Subcutaneous adipose tissue (tissue), 4 donors: Measurements from ENCODE around the gene METTL16. TPM values are rescaled to one million over a fixed set of nuclear protein-coding genes. Genes with fewer than 3 reads are reported as not detected.

Source experiments
- total RNA-seq, 4 donors: library from RNA; depleted of rRNA; stranded (reverse); fragments of >200 nt; gene quantifications; one replicate each; pipeline ENCODE4 v1.1.0, GENCODE V29; 2016
- TF ChIP-seq, protein P1 (sequence below): fragments of 450-650 bp; IDR thresholded peaks from one replicate; pipeline ENCODE4 v1.5.1; 2016; ENCODE audit warnings: low read depth, mild to moderate bottlenecking, control low read depth, antibody characterized with exemption, moderate library complexity

The METTL16 gene
- total RNA-seq, 4 donors from 2014 or later = 12.6 to 80.5 (median 25.3) TPM

- TF ChIP-seq, protein P1, sequence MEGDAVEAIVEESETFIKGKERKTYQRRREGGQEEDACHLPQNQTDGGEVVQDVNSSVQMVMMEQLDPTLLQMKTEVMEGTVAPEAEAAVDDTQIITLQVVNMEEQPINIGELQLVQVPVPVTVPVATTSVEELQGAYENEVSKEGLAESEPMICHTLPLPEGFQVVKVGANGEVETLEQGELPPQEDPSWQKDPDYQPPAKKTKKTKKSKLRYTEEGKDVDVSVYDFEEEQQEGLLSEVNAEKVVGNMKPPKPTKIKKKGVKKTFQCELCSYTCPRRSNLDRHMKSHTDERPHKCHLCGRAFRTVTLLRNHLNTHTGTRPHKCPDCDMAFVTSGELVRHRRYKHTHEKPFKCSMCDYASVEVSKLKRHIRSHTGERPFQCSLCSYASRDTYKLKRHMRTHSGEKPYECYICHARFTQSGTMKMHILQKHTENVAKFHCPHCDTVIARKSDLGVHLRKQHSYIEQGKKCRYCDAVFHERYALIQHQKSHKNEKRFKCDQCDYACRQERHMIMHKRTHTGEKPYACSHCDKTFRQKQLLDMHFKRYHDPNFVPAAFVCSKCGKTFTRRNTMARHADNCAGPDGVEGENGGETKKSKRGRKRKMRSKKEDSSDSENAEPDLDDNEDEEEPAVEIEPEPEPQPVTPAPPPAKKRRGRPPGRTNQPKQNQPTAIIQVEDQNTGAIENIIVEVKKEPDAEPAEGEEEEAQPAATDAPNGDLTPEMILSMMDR = no peak
These were observed 116.2 kb downstream of the METTL16 start for GRCh38 chr17:2395258-2396181.

DNA sequence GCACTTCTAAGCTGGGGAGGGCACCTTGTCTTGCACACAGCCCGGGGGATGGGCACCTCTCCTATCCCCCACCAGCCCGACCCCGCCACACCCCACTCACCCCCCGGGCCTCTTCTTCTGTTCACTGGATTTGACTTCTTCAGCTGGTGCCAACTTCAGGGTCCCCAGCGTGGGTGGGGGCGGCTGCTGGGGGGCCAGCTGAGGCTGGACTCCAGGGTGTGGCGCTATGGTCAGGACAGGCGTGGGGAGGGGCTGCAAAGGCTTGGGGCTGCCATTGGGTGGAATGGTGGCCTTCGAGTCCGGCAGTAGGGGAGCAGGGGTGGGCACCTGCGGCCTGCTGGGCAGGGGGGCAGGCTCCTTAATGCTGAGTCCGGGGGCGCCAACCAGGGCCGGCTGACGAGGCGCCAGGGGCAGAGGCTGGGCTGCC, 116.9 kb downstream of the METTL16 start:
- TF ChIP-seq, protein P1 = no peak

GRCh38 chr17:2393954-2394749, 117.5 kb downstream of the METTL16 start:
- TF ChIP-seq, protein P1 = no peak

DNA sequence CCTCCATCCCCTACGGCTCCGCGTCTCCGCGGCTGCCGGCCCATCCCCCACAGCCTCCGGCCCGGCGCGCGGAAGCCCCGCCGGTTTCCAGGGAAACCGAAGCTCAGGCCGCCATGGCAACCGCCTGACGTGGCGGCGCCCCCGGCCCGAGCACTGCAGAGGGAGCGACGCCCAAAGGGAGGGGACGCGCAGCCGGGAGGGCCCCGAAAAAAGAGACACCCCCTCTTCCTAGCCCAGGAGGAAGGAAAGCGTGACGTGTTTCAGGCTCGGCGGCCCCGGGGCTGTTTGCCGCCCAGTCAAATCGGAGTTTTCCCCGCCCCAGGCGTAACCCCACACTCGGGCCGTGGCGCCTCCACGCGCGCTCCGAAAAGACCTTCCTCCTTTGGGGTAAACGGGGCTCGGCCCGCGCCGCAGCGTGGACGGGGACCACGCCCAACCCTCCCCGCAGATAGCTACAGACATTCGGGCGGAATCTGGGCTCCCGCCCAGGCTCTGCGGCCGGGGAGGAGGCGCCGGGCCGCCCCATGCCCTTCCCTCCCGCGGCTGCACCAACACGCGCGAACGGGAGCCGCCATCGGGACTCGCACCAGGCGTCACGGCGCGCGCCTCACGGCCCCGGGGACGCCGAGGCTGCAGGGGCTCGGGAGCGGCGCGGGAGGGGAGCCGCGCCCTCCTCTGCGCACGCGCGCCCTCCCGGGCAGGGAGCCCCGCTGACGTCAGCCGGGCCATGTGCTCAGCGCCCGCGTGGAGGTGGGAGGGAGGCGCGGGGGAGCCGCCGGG, 118.3 kb downstream of the METTL16 start:
- TF ChIP-seq, protein P1 = no peak

- TF ChIP-seq, protein P1 = no peak
These were observed 119.2 kb downstream of the METTL16 start for GRCh38 chr17:2392252-2393173.

DNA sequence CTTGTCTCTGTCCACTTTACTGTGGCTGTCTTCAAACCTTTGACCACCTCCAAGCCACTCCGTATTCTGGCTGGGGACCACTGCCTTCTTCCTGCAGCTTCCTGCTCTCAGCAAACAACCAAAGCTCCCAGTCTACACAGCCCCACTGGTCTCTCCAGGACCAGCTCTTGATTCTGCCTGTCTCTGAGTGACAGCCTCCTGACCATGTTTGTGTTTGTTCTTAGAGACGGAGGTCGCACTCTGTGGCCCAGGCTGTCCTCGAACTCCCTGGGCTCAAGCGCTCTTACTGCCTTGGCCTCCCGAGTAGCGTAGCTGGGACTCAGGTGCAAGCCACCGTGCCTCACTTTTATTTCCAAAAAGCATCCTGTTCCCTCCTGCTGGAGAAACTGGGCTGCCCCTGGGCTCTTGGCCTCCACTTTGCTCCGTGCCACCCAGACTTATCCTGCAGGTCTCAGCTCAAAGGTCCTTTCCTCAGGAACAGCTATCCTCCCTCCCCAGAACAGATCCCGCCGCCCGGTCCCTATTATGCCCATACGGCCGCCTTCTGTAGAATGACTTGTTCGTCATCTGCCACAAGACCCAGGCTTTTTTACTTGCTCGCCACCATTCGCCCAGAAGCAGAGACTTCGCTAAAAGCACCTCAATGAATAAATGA, 120.0 kb downstream of the METTL16 start:
- TF ChIP-seq, protein P1 = no peak
